Vagina (tissue), 2 donors: ENCODE results near the gene NXPH4. TPM values are rescaled to one million over a fixed set of nuclear protein-coding genes. Genes with fewer than 3 reads are reported as not detected.

Experiments used
- DNase-seq, 2 donors: peaks; one replicate each; pipeline ENCODE4 v3.0.0-alpha.2; 2017; ENCODE audit errors: extremely low spot score in 2 of 2
- H3K27ac ChIP-seq: fragments of 200-600 bp; sonication (generic); one replicate; pipeline ENCODE4 v1.5.1; 2019
- H3K27me3 ChIP-seq: fragments of 200-600 bp; sonication (generic); one replicate; pipeline ENCODE4 v1.5.1; 2019
- H3K36me3 ChIP-seq, 2 donors: fragments of 200-600 bp; sonication (generic); one replicate each; pipeline ENCODE4 v1.5.1; 2017 to 2019
- H3K4me1 ChIP-seq: fragments of 200-600 bp; sonication (generic); one replicate; pipeline ENCODE4 v1.5.1; 2019
- H3K4me3 ChIP-seq, 2 donors: fragments of 200-600 bp; sonication (generic); 1 replicate in 1 of 2; 2 replicates in 1 of 2; pipeline ENCODE4 v1.5.1; 2016 to 2019
- H3K9me3 ChIP-seq: fragments of 200-600 bp; sonication (generic); one replicate; pipeline ENCODE4 v1.5.1; 2019
- POLR2A ChIP-seq, 2 donors: fragments of 450-650 bp; IDR thresholded peaks; one replicate each; pipeline ENCODE4 v1.6.1; 2017; ENCODE audit warnings: antibody characterized with exemption in 2 of 2, mild to moderate bottlenecking in 2 of 2, moderate library complexity in 2 of 2
- POLR2AphosphoS5 ChIP-seq, 2 donors: sonication (generic); formaldehyde crosslinking; IDR thresholded peaks; one replicate each; pipeline ENCODE4 v1.9.0; 2017; ENCODE audit warnings: antibody characterized with exemption in 2 of 2, mild to moderate bottlenecking in 2 of 2, low read depth in 1 of 2; ENCODE audit not compliant: insufficient read depth in 1 of 2
- intact Hi-C: fragments of 100-400 bp; cut with DNase I; formaldehyde crosslinking; loops from one replicate; pipeline ENCODE4 v1.15.1; 2023
- total RNA-seq: library from RNA; depleted of rRNA; stranded (reverse); fragments of >200 nt; gene quantifications from one replicate; pipeline ENCODE4 v1.2.3, GENCODE V29; 2016
- TF ChIP-seq, protein P1 (sequence below), 3 experiments: fragments of 450-650 bp in 2 of 3; fragments of 200-600 bp in 1 of 3; sonication (generic) in 1 of 3; IDR thresholded peaks; one replicate each; pipeline ENCODE4 v1.5.1; 2017 to 2019; ENCODE audit warnings: antibody characterized with exemption in 3 of 3, mild to moderate bottlenecking in 2 of 3, moderate library complexity in 2 of 3

Gene NXPH4
- total RNA-seq, 1 donor from 2014 or later, result 3.2 TPM

DNA sequence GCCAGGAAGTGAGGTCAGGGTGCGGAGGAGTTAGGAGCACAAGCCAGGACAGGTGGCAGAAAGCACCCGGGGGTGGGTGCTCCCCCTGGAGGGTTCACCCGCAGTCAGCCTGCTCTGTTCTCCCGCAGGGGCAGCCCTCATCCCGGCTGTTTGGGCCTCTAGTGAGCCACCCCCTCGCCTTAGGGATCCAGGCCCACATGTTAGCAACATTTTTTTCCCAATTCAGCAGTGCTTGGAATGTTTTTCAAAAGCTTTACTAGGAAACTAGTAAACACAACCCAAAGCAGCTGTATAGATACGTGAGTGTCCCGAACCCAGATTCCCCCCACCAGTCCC, 28.5 kb upstream of the NXPH4 start:
- Histone ChIP-seq H3K9me3 (no peaks in the 10 kb centered on the region), H3K27me3 (no peaks in the 10 kb centered on the region), H3K27ac (no peak overlapping the region), H3K36me3 (peaks cover 0 to 94% of the 10 kb centered on the region in 2 donors), H3K4me1 (no peaks in the 10 kb centered on the region), H3K4me3 (no peak overlapping the region)
- intact Hi-C loops, result no loop called here
- TF ChIP-seq POLR2AphosphoS5 (IDR thresholded peaks at IDR 0.05; ENCODE audit: insufficient read depth in 1 of 2, low read depth in 1 of 2) (no peak), POLR2A (IDR thresholded peaks at IDR 0.05) (no peak)
- TF ChIP-seq, protein P1, sequence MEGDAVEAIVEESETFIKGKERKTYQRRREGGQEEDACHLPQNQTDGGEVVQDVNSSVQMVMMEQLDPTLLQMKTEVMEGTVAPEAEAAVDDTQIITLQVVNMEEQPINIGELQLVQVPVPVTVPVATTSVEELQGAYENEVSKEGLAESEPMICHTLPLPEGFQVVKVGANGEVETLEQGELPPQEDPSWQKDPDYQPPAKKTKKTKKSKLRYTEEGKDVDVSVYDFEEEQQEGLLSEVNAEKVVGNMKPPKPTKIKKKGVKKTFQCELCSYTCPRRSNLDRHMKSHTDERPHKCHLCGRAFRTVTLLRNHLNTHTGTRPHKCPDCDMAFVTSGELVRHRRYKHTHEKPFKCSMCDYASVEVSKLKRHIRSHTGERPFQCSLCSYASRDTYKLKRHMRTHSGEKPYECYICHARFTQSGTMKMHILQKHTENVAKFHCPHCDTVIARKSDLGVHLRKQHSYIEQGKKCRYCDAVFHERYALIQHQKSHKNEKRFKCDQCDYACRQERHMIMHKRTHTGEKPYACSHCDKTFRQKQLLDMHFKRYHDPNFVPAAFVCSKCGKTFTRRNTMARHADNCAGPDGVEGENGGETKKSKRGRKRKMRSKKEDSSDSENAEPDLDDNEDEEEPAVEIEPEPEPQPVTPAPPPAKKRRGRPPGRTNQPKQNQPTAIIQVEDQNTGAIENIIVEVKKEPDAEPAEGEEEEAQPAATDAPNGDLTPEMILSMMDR (IDR thresholded peaks at IDR 0.05), result no peak
- DNase-seq, result no peak

DNA sequence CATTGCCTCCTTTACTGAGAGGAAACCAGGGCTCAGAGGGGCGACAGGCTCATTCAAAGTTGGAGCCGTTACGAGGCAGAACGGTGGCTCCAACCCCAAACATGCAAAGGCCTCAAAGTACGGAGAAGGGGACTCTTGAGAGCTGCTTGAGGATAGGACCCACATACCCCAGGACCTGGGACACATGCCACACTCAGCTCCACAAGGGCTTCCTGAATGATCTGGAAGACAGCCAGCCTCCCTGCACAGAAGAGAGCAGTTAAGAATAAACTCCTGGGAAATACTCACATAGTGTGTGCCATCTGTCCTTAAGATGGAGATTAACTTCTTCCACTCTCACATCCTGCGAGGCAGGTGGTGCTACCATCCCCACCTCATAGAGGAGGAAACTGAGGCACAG, 26.6 kb upstream of the NXPH4 start:
- Histone ChIP-seq H3K27ac (no peak overlapping the region), H3K9me3 (no peaks in the 10 kb centered on the region), H3K27me3 (no peaks in the 10 kb centered on the region), H3K4me1 (no peaks in the 10 kb centered on the region), H3K36me3 (peaks cover 0 to 94% of the 10 kb centered on the region in 2 donors), H3K4me3 (no peak overlapping the region)
- TF ChIP-seq, protein P1 (IDR thresholded peaks at IDR 0.05), result no peak
- TF ChIP-seq POLR2A (IDR thresholded peaks at IDR 0.05) (no peak), POLR2AphosphoS5 (IDR thresholded peaks at IDR 0.05; ENCODE audit: insufficient read depth in 1 of 2, low read depth in 1 of 2) (no peak)
- DNase-seq, result no peak
- intact Hi-C loops, result no loop called here

DNA sequence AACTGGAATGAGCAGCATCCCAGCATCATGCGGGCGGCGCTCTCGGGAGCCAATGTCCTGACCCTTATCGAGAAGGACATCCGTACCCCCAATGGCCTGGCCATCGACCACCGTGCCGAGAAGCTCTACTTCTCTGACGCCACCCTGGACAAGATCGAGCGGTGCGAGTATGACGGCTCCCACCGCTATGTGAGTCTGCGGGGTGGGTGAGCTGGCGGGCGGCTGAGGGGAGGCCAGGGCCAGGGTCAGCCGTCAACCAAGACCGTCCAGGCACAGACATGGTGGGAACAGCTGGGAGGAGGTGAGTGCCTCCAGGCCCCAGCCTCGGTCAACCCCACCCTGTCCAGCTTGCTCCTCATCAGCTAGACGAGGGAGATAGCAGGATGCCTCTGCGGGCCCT, 25.8 kb upstream of the NXPH4 start:
- TF ChIP-seq POLR2AphosphoS5 (IDR thresholded peaks at IDR 0.05; ENCODE audit: insufficient read depth in 1 of 2, low read depth in 1 of 2), result no peak
- TF ChIP-seq, protein P1 (IDR thresholded peaks at IDR 0.05), result no peak
- TF ChIP-seq POLR2A (IDR thresholded peaks at IDR 0.05), result no peak
- no peak overlapping the region for H3K27ac ChIP-seq
- no peaks in the 10 kb centered on the region for H3K4me1 ChIP-seq
- intact Hi-C loops, result no loop called here
- DNase-seq, result no peak
- H3K9me3 ChIP-seq, result no peaks in the 10 kb centered on the region
- H3K4me3 ChIP-seq, result no peak overlapping the region
- H3K27me3 ChIP-seq, result no peaks in the 10 kb centered on the region
- H3K36me3 ChIP-seq, result peaks cover 0 to 94% of the 10 kb centered on the region in 2 donors

DNA sequence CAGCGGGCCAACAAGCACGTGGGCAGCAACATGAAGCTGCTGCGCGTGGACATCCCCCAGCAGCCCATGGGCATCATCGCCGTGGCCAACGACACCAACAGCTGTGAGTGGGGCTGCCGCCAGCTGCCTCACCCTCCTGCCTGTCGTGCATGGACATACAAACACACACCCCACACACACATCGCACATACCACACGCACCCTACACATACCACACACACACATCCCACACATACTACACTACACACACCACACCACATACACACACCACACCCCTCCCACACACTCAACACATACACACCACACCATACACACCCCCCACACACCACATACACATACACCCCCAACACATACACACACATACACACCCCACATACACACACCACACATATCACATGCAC, 25.2 kb upstream of the NXPH4 start:
- peaks cover 0 to 94% of the 10 kb centered on the region in 2 donors for H3K36me3 ChIP-seq
- intact Hi-C loops, result no loop called here

DNA sequence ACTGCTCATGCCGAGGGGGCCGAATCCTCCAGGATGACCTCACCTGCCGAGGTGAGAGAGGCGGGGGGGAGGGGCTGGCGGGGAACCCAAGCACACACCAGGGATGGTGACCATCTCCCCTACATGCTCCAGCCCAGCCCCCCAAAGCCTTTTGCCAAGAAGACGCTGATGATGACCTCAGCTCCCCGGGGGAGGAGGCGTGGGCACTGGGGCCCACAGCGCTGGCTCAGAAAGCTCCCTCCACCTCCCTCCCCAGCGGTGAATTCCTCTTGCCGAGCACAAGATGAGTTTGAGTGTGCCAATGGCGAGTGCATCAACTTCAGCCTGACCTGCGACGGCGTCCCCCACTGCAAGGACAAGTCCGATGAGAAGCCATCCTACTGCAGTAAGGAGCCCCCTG, 23.7 kb upstream of the NXPH4 start:
- H3K27me3 ChIP-seq, result no peaks in the 10 kb centered on the region
- peaks cover 0 to 94% of the 10 kb centered on the region in 2 donors for H3K36me3 ChIP-seq
- no peak overlapping the region for H3K4me3 ChIP-seq
- H3K4me1 ChIP-seq, result no peaks in the 10 kb centered on the region
- no peak for DNase-seq
- no peaks in the 10 kb centered on the region for H3K9me3 ChIP-seq
- TF ChIP-seq POLR2A (IDR thresholded peaks at IDR 0.05) (no peak), POLR2AphosphoS5 (IDR thresholded peaks at IDR 0.05; ENCODE audit: insufficient read depth in 1 of 2, low read depth in 1 of 2) (no peak)
- TF ChIP-seq, protein P1 (IDR thresholded peaks at IDR 0.05), result no peak
- intact Hi-C loops, result no loop called here
- H3K27ac ChIP-seq, result no peak overlapping the region

More for the DNA sequence above, 25.2 kb upstream of the NXPH4 start:
- Histone ChIP-seq H3K9me3 (no peaks in the 10 kb centered on the region), H3K4me1 (no peaks in the 10 kb centered on the region), H3K27me3 (no peaks in the 10 kb centered on the region), H3K4me3 (no peak overlapping the region), H3K27ac (no peak overlapping the region)
- no peak for DNase-seq
- no peak for TF ChIP-seq POLR2AphosphoS5 (IDR thresholded peaks at IDR 0.05; ENCODE audit: insufficient read depth in 1 of 2, low read depth in 1 of 2)
- TF ChIP-seq, protein P1 (IDR thresholded peaks at IDR 0.05), result no peak
- TF ChIP-seq POLR2A (IDR thresholded peaks at IDR 0.05), result no peak
